T47D (cell line): ENCODE results near the gene SCRN3.
"Not testable (repeated sequence)": the region's sequence is repeated elsewhere in the genome, so short reads cannot be mapped to it uniquely, and the experiment has no call there.

Source experiments
- DNase-seq, 2 experiments: peaks; one replicate each; pipeline versions ENCODE4 v3.0.0 to v3.0.0-alpha.2; 2011 to 2012; ENCODE audit warnings: low read depth in 1 of 2, low spot score in 1 of 2
- JUND ChIP-seq: IDR thresholded peaks from 2 replicates; pipeline ENCODE4 v1.6.1; 2012; ENCODE audit warnings: low read depth
- in situ Hi-C: cut with HindIII; loops from 2 replicates; pipeline ENCODE4 v1.10.0; 2016; ENCODE audit warnings: low sequenced_read_pairs, low pct_unique_long_range_greater_than_20kb

Gene SCRN3

DNA sequence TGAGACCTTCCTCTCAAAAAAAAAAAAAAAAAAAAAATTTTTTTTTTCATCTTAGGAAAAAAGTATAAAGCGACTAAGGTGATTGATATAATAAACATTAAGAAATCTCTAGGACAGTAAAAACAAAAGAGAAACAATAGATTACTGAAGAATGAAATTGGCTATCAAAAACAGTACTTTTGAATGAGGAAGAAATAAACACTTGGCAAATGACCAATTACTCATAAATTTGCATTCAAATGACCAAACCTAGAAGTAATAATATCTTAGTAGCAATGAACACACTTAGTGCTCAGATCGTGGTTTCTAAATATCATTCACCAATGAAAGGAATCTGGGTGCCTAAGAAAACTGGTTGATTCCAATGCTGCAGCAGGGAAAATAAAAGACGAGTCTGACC lies 10.3 kb upstream of the SCRN3 start:
- DNase-seq: no peak
- in situ Hi-C loops: no loop called here
- no peak for TF ChIP-seq JUND

DNA sequence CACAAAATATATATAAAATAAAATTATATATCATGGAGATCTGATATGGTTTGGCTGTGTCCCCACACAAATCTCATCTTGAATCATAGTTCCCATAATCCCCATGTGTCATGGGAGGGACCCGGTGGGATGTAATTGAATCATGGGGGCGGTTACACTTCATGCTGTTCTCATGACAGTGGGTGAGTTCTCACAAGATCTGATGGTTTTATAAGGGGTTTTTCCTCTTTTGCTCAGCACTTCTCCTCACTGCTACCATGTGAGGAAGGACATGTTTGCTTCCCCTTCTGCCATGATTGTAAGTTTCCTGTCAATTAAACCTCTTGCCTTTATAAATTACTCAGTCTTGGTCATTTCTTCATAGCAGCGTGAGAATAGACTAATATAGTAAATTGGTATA lies 6.8 kb upstream of the SCRN3 start:
- DNase-seq, in situ Hi-C loops: not testable (repeated sequence)

DNA sequence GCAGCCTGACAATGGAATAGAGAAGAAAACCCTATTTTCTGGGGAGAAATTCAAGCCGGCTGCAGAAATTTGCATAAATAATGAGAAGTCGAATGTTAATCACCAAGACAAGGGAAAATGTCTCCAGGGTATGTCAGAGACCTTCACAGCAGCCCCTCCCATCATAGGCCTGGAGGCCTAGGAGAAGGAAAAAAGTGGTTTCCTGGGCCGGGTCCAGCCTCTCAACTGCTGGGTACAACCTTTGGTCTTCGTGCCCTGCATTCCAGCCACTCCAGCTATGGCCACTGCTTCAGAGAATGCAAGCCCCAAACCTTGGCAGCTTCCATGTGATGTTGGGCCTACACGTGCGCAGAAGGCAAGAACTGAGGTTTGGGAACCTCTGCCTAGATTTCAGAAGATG lies 6.0 kb upstream of the SCRN3 start:
- in situ Hi-C loops: no loop called here
- no peak for DNase-seq
- no peak for TF ChIP-seq JUND

DNA sequence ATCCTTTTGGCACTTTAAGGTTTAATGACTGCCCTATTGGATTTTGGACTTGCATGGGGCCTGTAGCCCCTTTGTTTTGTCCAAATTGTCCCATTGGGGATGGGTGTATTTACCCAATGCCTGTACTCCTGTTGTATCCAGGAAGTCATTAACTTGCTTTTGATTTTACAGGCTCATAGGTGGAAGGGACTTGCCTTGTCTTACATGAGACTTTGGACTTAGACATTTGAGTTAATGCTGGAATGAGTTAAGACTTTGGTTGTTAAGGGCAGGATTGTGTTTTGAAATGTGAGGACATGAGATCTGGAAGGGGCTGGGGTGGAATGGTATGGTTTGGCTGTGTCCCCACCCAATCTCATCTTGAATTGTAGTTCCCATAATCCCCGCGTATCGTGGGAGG lies 5.2 kb upstream of the SCRN3 start:
- DNase-seq, in situ Hi-C loops: not testable (repeated sequence)

DNA sequence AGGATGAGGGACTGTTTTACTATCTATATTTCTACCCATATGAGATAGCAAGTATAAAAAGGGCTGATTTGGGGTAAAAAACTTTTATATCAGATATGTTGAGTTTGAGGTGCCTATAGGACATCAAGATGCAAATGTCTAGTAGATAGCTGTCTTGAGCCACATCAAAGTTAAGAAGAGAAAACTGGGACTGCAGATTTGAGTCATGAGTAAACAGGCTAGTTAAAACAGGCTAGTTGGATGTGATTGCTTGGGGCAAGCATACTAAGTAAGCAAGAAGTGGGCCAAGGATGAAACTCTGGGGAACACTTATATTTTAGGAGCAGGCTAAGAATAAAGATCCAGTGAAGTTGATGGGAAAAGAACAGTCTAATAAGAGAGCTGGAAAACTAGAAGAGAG lies 2.8 kb upstream of the SCRN3 start:
- TF ChIP-seq JUND: no peak
- DNase-seq: no peak
- in situ Hi-C loops: no loop called here

DNA sequence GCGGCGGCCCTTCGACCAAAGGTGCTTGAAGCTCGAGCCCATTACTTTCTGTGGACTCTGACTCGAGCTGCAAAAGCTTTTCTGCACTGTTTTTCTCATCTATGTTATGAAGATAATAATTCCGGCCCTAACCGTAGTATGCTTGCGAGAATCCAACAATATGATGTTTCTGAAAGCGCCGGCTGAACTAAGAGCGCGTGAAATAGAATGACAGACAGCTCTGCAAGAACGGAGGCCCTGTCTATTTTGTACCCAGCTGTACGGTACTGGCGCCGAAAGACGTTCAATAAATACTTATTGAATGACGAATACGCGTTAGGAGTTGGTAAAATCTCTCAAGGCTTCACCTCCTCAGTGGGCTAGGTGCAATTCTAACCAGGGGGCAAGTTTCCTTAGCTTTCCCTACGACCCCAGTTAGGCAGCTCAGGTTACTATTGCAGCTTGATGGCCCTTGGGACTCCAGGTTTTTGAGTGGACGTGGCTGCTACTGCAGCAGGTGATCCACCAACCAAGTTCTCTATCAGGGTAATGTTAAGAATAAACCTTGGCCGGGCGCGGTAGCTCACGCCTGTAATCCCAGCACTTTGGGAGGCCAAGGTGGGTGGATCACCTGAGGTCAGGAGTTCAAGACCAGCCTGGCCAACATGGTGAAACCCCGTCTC lies 570 bp downstream of the SCRN3 start:
- in situ Hi-C loops: no loop called here
- DNase-seq: peak in 1 of 2 experiments; percentile 11

DNA sequence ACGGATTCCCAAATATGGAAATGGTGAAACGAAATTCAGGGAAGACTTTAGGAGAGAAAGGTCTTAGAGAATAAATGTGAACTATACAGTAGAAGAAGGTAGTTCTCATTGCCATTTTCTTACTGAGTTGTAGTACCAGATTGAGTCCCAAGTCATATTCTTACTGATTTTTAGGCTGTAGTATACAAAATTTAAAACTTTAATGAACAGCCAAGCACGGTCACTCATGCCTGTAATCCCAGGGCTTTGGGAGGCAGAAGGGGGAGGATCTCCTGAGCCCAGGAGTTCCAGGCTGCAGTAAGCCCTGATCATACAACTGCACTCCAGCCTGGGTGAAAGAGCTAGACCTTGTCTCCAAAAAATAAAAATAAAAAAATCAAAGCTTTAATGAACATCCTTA lies 2.2 kb downstream of the SCRN3 start:
- DNase-seq: no peak
- in situ Hi-C loops: no loop called here
- no peak for TF ChIP-seq JUND

More for the DNA sequence above, 570 bp downstream of the SCRN3 start:
- no peak for TF ChIP-seq JUND

DNA sequence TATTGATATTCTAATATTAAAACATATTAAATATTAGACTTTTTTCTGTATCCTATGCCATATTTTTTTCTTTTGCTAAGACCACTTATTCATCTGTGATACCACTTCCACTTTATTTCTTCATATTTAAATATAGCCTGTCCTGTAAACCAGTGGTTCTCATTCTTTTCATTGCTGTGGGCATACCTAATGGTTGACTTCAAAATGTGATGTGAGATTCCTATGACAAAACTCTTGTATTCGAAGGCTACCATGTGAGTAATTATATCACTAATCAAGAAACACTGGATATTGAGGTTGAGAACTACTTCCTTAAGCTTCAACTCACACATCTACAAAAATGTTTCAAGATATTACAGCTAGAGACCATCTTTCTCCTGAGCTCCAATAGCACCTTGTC lies 3.6 kb downstream of the SCRN3 start:
- TF ChIP-seq JUND: no peak
- in situ Hi-C loops: no loop called here
- DNase-seq: no peak

DNA sequence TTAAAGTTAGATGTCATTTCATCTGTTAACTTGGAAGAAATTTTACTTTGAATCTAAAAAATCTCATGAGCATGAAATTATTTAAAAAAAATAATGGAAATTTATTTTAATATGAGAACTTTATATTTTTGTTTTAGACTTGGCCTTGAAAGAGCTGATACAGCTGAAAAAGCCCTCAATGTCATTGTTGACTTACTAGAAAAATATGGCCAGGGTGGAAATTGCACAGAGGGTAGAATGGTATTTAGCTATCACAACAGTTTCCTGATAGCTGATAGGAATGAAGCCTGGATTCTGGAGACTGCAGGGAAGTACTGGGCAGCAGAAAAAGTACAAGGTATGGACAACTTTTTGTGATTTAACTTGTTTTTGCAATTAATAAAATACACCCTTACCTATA lies 5.3 kb downstream of the SCRN3 start:
- in situ Hi-C loops: no loop called here
- TF ChIP-seq JUND: no peak

DNA sequence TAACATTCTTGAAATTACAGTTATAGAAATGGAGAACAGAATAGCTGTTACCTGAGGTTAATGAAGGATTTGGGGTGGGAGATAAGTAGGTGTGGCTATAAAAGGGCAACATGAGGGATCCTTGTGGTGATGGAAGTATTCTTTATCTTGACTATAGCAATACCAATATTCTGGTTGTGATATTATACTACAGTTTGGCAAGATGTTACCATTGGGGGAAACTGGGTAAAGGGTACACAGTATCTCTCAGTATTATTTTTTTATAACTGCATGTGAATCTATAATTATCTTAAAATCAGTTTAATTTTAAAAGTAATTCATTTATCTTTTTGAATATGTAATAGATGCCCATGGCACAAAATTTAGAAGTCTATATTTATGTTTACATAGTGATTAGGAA lies 8.1 kb downstream of the SCRN3 start:
- TF ChIP-seq JUND: no peak
- DNase-seq: no peak
- in situ Hi-C loops: no loop called here

More for the DNA sequence above, 5.3 kb downstream of the SCRN3 start:
- no peak for DNase-seq

DNA sequence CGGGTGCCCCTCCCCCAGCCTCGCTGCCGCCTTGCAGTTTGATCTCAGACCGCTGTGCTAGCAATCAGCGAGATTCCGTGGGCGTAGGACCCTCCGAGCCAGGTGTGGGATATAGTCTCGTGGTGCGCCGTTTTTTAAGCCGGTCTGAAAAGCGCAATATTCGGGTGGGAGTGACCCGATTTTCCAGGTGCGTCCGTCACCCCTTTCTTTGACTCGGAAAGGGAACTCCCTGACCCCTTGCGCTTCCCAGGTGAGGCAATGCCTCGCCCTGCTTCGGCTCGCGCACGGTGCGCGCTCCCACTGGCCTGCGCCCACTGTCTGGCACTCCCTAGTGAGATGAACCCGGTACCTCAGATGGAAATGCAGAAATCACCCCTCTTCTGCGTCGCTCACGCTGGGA lies 14.5 kb downstream of the SCRN3 start:
- DNase-seq, in situ Hi-C loops: not testable (repeated sequence)

DNA sequence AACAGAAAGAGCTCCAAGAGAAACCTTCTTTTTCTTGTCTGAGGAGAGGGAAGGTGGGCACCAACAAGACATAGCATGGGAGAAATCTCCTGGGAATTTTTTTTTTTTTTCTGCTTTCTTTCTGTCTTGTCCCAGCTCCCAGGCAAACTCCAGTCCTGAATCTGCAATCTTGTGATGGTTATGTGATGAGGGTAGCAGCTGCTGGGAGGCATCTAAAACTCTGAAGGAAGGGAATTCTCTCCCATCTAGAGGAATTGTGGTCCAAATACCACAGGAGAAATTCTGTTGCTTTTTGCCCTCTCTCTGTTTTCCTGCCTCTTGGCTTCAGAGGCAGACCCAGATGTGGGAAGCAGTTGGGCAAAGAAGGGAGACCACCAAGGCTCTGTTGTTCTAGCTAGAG lies 16.7 kb downstream of the SCRN3 start:
- TF ChIP-seq JUND: no peak
- in situ Hi-C loops: no loop called here
- DNase-seq: no peak

DNA sequence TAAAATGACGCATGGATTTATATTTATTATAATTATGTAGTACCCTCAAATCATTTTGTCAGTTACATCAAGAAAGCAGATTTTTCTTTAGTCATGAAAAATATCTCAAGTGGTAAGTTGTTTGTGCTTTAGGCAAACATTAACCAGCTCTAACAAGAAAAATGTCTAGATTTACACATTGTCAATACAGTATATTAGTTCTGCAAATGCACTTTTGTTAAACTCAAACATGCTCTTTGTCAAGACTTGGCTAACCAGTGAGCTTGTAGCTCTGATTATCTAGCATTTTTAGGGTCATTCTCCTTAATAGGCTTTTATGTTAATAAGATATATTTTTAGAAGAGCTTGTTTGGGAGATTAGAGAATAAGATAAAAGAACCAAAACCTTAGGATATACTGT lies 32.7 kb downstream of the SCRN3 start:
- in situ Hi-C loops: no loop called here
- TF ChIP-seq JUND: no peak
- no peak for DNase-seq

DNA sequence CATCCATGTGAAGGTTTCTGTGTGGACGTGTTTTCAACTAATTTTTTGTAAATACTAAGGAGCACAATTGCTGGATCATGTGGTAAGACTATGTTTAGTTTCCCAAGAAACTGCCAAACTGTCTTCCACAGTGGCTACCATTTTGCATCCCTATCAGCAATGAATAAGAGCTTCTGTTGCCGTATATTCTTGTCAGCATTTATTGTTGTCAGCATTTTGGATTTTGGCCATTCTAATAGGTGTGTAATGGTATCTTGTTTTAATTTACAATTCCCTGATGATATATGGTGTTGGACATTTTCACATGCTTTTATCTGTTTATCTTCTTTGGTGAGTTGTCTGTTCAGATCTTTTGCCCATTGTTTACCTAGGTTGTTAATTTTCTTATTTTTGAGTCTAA lies 34.5 kb downstream of the SCRN3 start:
- TF ChIP-seq JUND: no peak
- in situ Hi-C loops: no loop called here
- DNase-seq: no peak

DNA sequence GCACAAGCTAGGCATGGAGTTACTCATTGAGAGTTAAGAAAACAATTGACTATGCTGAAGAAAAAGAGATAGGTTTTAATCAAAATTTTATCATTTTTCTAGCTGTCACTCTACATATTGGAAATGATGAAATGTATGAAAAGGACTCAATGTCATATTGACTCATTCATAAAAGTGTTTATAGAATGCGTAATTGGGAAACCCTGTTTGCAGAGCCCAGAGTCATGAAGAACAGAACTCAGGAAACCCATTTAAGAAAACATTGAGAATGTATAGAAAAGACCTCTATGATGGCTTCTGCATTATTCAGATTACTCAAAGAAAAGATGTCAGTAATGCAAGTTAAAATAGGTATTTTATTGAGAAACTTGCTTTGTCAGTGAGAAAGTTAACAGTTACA lies 36.4 kb downstream of the SCRN3 start:
- in situ Hi-C loops: no loop called here
- no peak for TF ChIP-seq JUND
- DNase-seq: no peak
